IgD-negative memory B cell (primary cell): ENCODE data around the gene MAGOHB. TPM values are rescaled to one million over a fixed set of nuclear protein-coding genes. Genes with fewer than 3 reads are reported as not detected.
"Not testable (repeated sequence)": the region's sequence is repeated elsewhere in the genome, so short reads cannot be mapped to it uniquely, and the experiment has no call there.

Source experiments
- H3K27ac Mint-ChIP-seq, 3 donors: one replicate each; pipeline ENCODE4 v1.8.0; 2020 to 2022; ENCODE audit warnings: mild to moderate bottlenecking in 3 of 3, mixed read lengths in 3 of 3, moderate library complexity in 1 of 3
- H3K27me3 Mint-ChIP-seq: one replicate; pipeline ENCODE4 v1.8.0; 2021; ENCODE audit warnings: mixed read lengths
- H3K36me3 Mint-ChIP-seq: one replicate; pipeline ENCODE4 v1.8.0; 2020; ENCODE audit warnings: mild to moderate bottlenecking, mixed read lengths
- H3K4me1 Mint-ChIP-seq, 3 donors: one replicate each; pipeline ENCODE4 v1.8.0; 2020 to 2022; ENCODE audit warnings: mixed read lengths in 3 of 3, mild to moderate bottlenecking in 1 of 3
- H3K4me3 Mint-ChIP-seq, 4 donors: one replicate each; pipeline ENCODE4 v1.8.0; 2020 to 2022; ENCODE audit warnings: mild to moderate bottlenecking in 4 of 4, mixed read lengths in 4 of 4, moderate library complexity in 3 of 4
- H3K9me3 Mint-ChIP-seq, 3 donors: one replicate each; pipeline ENCODE4 v1.8.0; 2020 to 2021; ENCODE audit warnings: mixed read lengths in 3 of 3, mild to moderate bottlenecking in 1 of 3
- polyA plus RNA-seq: library from polyadenylated mRNA; unstranded; fragments of 300-500 nt; fragmentation: Illumina TruSeq; gene quantifications from one replicate; pipeline ENCODE4 v1.2.3, GENCODE V29; 2021

MAGOHB gene
- polyA plus RNA-seq, 1 donor from 2014 or later = 42.0 TPM

DNA sequence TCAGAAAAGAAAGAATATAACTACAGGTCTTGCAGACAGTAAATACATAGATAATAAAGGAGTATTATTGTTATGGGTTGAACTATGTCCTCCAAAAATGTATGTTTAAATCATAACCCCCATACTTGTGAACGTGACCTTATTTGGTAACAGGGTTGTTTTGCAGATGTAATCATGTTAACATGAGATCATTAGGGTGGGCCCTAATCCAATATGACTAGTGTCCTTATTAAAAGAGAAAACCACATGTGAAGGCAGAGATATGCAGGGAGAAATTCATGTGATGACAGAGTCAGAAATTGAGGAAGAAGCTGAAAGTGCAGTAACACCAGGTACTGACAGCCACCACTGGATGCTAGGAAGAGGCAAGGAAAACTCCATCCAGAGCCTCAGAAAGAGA is 29.0 kb downstream of the MAGOHB start:
- H3K4me3 Mint-ChIP-seq = no peak overlapping the region
- no peak overlapping the region for H3K27ac Mint-ChIP-seq

DNA sequence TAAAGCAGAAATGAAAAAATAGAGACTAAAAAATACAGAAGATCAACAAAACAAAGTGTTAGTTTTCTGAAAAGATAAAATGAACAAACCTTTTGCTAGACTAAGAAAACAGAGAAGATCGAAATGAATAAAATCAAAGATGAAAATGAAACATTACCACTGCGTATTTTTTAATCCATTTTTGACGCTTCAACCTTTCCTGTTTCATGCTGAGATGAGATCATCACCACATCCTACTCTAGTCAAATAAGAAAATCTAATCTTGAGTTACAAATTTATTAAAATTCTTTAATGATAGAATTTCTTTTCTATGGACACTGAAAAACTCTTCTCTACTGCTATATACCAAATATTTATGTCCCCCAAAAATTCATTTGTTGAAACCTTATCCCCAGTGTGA is 30.7 kb downstream of the MAGOHB start:
- no peaks in the 10 kb centered on the region for H3K27me3 Mint-ChIP-seq

More for the DNA sequence above, 29.0 kb downstream of the MAGOHB start:
- H3K9me3 Mint-ChIP-seq = peaks cover 2 to 7% (median 6%) of the 10 kb centered on the region in 3 donors
- H3K4me1 Mint-ChIP-seq = no peaks in the 10 kb centered on the region
- H3K27me3 Mint-ChIP-seq = no peaks in the 10 kb centered on the region
- H3K36me3 Mint-ChIP-seq = peaks cover 5% of the 10 kb centered on the region

DNA sequence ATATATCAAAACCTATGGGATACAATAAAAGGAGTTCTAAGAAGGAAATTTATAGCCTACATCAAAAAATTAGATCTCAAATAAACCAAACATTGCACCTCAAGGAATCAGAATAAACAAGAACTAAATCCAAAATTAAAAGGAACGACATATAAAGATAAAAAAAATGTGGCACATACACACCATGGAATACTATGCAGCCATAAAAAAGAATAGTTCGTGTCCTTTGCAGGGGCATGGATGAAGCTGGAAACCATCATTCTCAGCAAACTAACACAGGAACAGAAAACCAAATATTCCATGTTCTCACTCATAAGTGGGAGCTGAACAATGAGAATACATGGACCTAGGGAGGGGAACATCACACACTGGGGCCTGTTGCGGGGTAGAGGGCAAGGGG is 31.3 kb downstream of the MAGOHB start:
- not testable (repeated sequence) for H3K4me1 Mint-ChIP-seq, H3K27ac Mint-ChIP-seq
- H3K4me3 Mint-ChIP-seq = peak overlapping the region in 1 of 4 donors; percentile 37

More for the DNA sequence above, 30.7 kb downstream of the MAGOHB start:
- Mint-ChIP-seq H3K9me3 (peaks cover 2 to 7% (median 6%) of the 10 kb centered on the region in 3 donors), H3K27ac (no peak overlapping the region), H3K4me3 (no peak overlapping the region), H3K4me1 (no peaks in the 10 kb centered on the region), H3K36me3 (peaks cover 5% of the 10 kb centered on the region)

DNA sequence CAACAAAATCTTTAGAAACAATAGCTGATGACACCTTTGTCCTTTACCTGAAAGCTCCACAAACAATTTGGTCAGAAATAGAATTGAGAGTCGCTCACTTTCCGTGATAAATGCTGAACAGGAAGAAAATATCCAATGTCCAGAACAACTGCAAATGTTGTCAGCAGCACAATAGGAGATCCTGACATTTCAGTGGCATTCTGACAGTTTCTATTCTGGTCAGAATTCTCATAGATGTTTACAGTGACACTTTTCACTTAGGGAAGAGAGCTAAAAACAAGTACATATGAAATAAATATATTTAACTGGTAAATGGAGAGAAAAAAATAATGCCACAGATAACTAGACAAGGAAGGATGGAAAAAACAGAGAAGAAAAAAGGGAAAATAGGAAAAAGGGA is 39.1 kb downstream of the MAGOHB start:
- no peaks in the 10 kb centered on the region for H3K36me3 Mint-ChIP-seq
- H3K4me1 Mint-ChIP-seq = no peaks in the 10 kb centered on the region
- no peak overlapping the region for H3K4me3 Mint-ChIP-seq
- H3K27me3 Mint-ChIP-seq = no peaks in the 10 kb centered on the region
- no peak overlapping the region for H3K27ac Mint-ChIP-seq
- no peaks in the 10 kb centered on the region for H3K9me3 Mint-ChIP-seq

More for the DNA sequence above, 31.3 kb downstream of the MAGOHB start:
- H3K36me3 Mint-ChIP-seq, H3K9me3 Mint-ChIP-seq, H3K27me3 Mint-ChIP-seq: not testable (repeated sequence)

DNA sequence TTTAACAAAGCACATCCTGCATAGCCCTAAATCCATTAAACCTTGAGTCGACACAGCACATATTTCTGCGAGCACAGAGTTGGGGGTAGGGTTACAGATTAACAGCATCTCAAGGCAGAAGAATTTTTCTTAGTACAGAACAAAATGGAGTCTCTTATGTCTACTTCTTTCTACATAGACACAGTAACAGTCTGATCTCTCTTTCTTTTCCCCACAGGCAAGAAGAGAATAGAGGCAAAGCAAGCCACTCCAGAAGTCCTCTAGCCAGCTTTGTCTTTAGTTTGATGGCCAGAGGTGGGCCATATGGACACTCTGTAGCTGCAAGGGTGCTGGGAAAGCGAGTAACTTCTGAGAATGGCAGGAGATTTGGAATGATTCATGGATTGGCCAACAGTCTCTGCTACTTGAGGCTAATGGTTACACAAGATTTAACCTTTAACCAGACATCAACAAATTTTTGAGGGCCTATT is 41.4 kb downstream of the MAGOHB start:
- H3K27ac Mint-ChIP-seq, H3K4me1 Mint-ChIP-seq, H3K36me3 Mint-ChIP-seq, H3K9me3 Mint-ChIP-seq, H3K4me3 Mint-ChIP-seq, H3K27me3 Mint-ChIP-seq: not testable (repeated sequence)

DNA sequence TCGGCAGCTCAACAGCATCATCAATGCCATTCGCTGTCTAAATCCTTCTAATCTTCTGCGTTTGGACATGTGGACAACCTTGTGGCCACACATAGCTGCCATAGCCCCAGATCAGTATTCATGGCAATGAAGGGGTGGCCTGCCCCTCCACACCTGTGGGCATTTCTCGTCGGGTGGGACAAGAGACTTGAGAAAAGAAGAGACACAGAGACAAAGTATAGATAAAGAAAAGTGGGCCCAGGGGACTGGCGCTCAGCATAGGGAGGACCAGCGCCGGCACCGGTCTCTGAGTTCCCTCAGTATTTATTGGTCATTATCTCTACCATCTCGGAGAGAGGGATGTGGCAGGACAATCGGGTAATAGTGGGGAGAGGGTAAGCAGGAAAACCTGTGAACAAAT is 42.3 kb downstream of the MAGOHB start:
- Mint-ChIP-seq H3K27ac (no peak overlapping the region), H3K9me3 (no peaks in the 10 kb centered on the region), H3K36me3 (no peaks in the 10 kb centered on the region), H3K4me3 (no peak overlapping the region), H3K27me3 (peaks cover 2% of the 10 kb centered on the region), H3K4me1 (no peaks in the 10 kb centered on the region)

DNA sequence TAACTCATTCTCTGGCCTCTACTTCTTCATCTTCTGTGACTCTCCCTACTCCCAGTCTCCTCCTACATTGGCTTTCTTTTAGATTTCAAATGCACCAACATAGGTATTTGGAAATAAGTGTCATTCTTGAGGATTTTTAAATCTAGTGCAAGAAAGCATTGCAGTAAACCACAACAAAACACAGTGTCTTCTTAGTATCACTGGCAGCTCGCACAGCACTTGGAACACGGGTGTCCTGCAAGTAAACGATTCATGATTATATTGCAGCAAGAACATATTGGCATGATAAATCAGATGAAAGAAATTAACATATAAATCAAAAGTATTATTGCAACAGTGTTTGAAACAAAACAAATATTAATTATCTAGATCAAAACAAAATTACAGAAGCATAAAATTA is 45.6 kb downstream of the MAGOHB start:
- H3K9me3 Mint-ChIP-seq = no peaks in the 10 kb centered on the region
- no peaks in the 10 kb centered on the region for H3K4me1 Mint-ChIP-seq
- no peak overlapping the region for H3K4me3 Mint-ChIP-seq
- peaks cover 6% of the 10 kb centered on the region for H3K27me3 Mint-ChIP-seq
- H3K36me3 Mint-ChIP-seq = no peaks in the 10 kb centered on the region
- no peak overlapping the region for H3K27ac Mint-ChIP-seq

DNA sequence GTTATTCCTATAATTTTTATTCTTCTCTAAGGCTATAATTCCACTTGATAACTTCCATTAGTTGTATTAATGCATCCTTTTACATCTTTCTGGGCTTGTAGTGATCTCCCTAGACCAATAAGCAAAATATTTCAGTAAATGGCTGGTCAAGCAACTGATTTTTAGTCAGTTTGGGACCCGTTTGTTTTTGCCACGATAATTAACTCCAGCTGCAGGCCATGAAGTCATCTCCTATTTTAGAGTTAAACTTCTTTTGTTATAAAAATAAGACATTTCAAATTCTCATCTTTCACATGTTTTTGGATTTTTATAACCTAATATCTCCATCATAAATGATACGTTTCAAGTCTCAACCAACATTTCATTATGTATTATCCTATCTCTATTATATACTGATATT is 49.4 kb downstream of the MAGOHB start:
- Mint-ChIP-seq H3K36me3 (peaks cover 2% of the 10 kb centered on the region), H3K27me3 (peaks cover 8% of the 10 kb centered on the region), H3K9me3 (no peaks in the 10 kb centered on the region), H3K4me1 (peaks cover 0 to 1% (median 0%) of the 10 kb centered on the region in 3 donors), H3K27ac (no peak overlapping the region), H3K4me3 (no peak overlapping the region)

DNA sequence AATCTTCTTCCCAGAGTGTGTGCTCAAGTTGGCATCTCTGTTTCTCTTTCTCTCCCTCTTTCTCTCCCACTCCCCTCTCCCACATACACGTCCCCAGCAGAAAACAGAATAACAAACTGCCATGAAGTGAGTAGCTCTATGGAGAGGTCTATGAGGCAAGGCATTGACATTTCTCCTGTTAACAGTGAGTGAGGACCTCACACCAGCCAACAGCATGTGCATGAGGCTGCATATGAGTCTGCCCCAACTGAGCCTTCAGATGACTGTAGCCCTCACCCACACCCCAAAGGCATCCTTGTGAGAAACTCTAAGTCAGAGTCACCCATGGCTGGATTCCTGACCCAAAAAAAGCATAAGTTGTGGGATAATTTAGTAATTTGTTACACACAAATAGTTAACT is 50.4 kb downstream of the MAGOHB start:
- H3K27me3 Mint-ChIP-seq = peaks cover 8% of the 10 kb centered on the region
- H3K36me3 Mint-ChIP-seq = peaks cover 2% of the 10 kb centered on the region
- H3K4me3 Mint-ChIP-seq = no peak overlapping the region
- H3K27ac Mint-ChIP-seq = no peak overlapping the region
- peaks cover 0 to 2% (median 2%) of the 10 kb centered on the region in 3 donors for H3K4me1 Mint-ChIP-seq
- H3K9me3 Mint-ChIP-seq = no peaks in the 10 kb centered on the region

DNA sequence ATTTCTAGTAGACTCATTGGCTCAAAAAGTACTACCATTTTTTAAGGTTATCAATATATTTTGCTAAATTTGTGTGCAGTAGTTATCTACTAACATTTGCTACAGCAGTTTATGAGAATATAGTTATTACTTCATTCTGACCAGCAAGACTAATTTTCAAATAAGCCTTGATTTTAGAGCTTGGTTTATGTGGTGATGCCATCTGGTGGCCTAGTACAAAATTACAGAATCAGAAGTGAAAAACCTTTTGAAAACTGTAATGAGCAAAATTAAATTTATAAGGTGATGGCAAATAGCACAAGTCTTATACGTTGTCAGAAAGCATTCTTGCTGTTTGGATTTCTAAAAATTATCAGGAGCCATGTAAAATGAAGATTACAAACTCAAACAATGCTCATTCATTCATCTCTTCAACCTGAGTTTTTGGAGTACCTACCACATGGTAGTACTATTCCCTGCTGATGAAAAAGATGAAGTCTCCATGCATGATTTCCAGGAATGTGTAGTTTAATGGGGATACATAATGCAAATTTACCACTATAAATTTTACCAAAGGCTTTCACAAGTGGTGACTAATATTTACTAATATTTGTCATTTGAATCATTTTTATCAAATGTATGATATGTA is 51.0 kb downstream of the MAGOHB start:
- Mint-ChIP-seq H3K27me3 (peaks cover 6% of the 10 kb centered on the region), H3K9me3 (no peaks in the 10 kb centered on the region), H3K4me3 (no peak overlapping the region), H3K36me3 (peaks cover 2% of the 10 kb centered on the region), H3K4me1 (peaks cover 3 to 6% (median 4%) of the 10 kb centered on the region in 3 donors), H3K27ac (no peak overlapping the region)

DNA sequence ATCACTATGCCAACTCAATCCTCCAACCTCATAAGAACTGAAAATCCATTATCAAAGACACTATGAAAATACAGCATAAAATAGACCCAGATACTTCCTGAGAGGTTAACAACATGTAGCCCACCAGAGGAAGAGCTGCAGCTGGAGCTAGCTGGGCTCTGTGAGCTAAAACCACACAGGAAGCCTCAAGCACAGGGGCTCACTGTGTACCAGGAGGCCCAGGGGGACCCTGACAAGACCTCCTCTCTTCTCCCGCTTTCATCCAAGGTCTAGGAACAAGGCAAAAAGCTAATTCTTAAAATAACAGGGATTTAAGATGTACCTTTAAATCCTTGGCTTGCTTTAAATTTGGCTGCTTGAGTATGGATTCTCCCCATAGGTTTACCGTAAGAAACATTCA is 54.2 kb downstream of the MAGOHB start:
- H3K27ac Mint-ChIP-seq = peak overlapping the region in 1 of 3 donors; percentile 58
- peak overlapping the region in 1 of 4 donors; percentile 34 for H3K4me3 Mint-ChIP-seq
- peaks cover 3% of the 10 kb centered on the region for H3K36me3 Mint-ChIP-seq
- peaks cover 5 to 8% (median 6%) of the 10 kb centered on the region in 3 donors for H3K4me1 Mint-ChIP-seq
- H3K9me3 Mint-ChIP-seq = no peaks in the 10 kb centered on the region
- H3K27me3 Mint-ChIP-seq = peaks cover 2% of the 10 kb centered on the region

DNA sequence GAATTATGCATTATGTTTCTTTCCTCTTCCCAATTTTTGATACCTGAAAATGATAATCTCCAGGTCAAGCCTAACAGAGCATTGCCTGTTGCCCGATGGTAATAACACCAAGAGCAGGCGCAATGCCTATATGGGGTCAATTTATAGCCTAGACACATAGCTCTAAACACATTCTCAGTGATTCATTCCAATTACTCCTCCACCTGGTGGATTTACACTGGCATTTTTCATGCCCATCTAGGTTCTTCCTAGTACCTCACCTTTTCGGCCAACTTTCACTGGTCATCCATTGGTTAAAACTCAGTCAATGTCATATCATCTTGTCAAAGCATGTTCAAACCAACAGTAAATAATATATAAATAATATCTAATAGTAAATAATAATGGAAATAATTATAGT is 54.6 kb downstream of the MAGOHB start:
- H3K27ac Mint-ChIP-seq = no peak overlapping the region
- no peaks in the 10 kb centered on the region for H3K9me3 Mint-ChIP-seq
- peaks cover 5 to 8% (median 6%) of the 10 kb centered on the region in 3 donors for H3K4me1 Mint-ChIP-seq
- H3K27me3 Mint-ChIP-seq = peaks cover 2% of the 10 kb centered on the region
- H3K36me3 Mint-ChIP-seq = peaks cover 3% of the 10 kb centered on the region
- H3K4me3 Mint-ChIP-seq = no peak overlapping the region

DNA sequence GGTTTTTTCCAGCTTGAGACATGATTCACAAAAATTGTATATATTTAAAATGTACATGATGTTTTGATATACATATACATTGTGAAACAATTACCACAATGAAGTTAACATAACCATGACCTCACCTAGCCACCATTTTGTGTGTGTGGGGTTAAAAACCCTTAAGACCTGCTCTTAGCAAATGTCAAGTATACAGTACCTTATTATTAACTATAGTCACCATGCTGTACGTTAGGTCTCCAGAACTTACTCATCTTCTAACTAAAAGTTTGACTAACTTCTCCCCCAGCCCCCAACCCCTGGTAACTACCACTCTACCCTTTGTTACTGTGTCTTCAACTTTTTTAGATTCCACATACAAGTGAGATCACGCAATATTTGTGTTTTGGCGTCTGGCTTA is 55.1 kb downstream of the MAGOHB start:
- Mint-ChIP-seq H3K27me3 (peaks cover 2% of the 10 kb centered on the region), H3K27ac (no peak overlapping the region), H3K4me3 (no peak overlapping the region), H3K36me3 (peaks cover 3% of the 10 kb centered on the region), H3K9me3 (peaks cover 0 to under 1% (median 0%) of the 10 kb centered on the region in 3 donors), H3K4me1 (peaks cover 5 to 8% (median 6%) of the 10 kb centered on the region in 3 donors)

DNA sequence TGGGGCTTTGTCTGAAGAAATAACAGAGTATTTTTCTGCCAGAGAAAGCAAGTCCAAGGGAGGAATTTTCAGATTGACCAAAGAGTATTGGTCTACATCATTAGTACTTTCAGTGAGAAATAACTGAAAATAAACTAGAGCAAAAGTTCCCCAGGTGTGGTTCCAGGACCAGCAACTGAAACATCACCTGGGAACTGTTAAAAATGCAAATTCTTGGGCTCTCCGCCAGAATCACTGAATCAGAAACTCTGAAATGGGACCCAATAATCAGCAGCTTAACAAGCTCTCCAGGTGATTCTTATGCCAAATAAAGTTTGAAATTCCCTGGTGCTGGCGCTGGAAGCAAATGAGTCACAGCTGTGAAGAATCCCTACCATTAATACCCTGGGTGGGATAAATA is 55.6 kb downstream of the MAGOHB start:
- Mint-ChIP-seq H3K27ac (peak overlapping the region in 1 of 3 donors; percentile 62), H3K36me3 (peaks cover 3% of the 10 kb centered on the region), H3K4me1 (peaks cover 5 to 8% (median 6%) of the 10 kb centered on the region in 3 donors), H3K4me3 (peak overlapping the region in 1 of 4 donors; percentile 44), H3K27me3 (peaks cover 2% of the 10 kb centered on the region), H3K9me3 (peaks cover 0 to 3% (median 2%) of the 10 kb centered on the region in 3 donors)

DNA sequence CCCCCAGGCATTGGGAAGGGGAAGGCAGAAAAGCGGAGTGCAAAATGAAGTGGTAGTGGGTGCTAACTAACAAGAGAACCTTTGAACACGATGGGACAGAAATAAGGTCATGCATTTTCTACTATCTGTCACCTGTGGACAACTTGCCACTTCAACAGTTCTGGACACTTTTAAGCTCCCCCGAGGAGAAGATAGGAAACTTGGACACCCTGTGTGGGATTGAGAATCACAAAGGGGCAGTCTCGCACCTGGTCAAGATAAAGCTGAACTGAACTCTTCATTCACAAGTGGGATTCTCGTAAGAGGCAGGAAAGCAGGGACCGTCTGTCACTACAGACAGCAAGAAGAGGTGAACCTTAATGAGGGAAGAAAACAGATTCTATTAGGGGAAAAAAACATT is 56.1 kb downstream of the MAGOHB start:
- Mint-ChIP-seq H3K27ac (peak overlapping the region in 1 of 3 donors; percentile 62), H3K4me3 (peak overlapping the region in 1 of 4 donors; percentile 44), H3K4me1 (peaks cover 5 to 8% (median 6%) of the 10 kb centered on the region in 3 donors), H3K9me3 (peaks cover 0 to 3% (median 2%) of the 10 kb centered on the region in 3 donors), H3K27me3 (peaks cover 2% of the 10 kb centered on the region), H3K36me3 (peaks cover 3% of the 10 kb centered on the region)
